NCI-H510A (cell line): ENCODE results near the gene TMEM191C.
"Not testable (repeated sequence)": the region's sequence is repeated elsewhere in the genome, so short reads cannot be mapped to it uniquely, and the experiment has no call there.

ENCODE experiments used
- DNase-seq: peaks from one replicate; lab custom pipeline; 2025; lab: John Stamatoyannopoulos, UW

Gene TMEM191C

GRCh38 chr22:21473664-21474063, 6.5 kb downstream of the TMEM191C start:
- not testable (repeated sequence) for DNase-seq

GRCh38 chr22:21484039-21484438, 16.9 kb downstream of the TMEM191C start:
- DNase-seq, result not testable (repeated sequence)

GRCh38 chr22:21487723-21488122, 20.5 kb downstream of the TMEM191C start:
- not testable (repeated sequence) for DNase-seq

GRCh38 chr22:21489149-21489680, 22.0 kb downstream of the TMEM191C start:
- not testable (repeated sequence) for DNase-seq

GRCh38 chr22:21490556-21490955, 23.4 kb downstream of the TMEM191C start:
- DNase-seq, result not testable (repeated sequence)

GRCh38 chr22:21492271-21492670, 25.1 kb downstream of the TMEM191C start:
- DNase-seq, result not testable (repeated sequence)

- DNase-seq, result not testable (repeated sequence)
Observed at GRCh38 chr22:21493789-21494782, 26.9 kb downstream of the TMEM191C start.

- DNase-seq, result not testable (repeated sequence)
Observed at GRCh38 chr22:21497984-21498383, 30.8 kb downstream of the TMEM191C start.

GRCh38 chr22:21498489-21498888, 31.3 kb downstream of the TMEM191C start:
- not testable (repeated sequence) for DNase-seq

GRCh38 chr22:21499623-21500506, 32.7 kb downstream of the TMEM191C start:
- DNase-seq, result not testable (repeated sequence)

GRCh38 chr22:21510397-21510796, 43.2 kb downstream of the TMEM191C start:
- not testable (repeated sequence) for DNase-seq

- not testable (repeated sequence) for DNase-seq
Observed at GRCh38 chr22:21512022-21512421, 44.8 kb downstream of the TMEM191C start.

GRCh38 chr22:21514117-21514516, 46.9 kb downstream of the TMEM191C start:
- not testable (repeated sequence) for DNase-seq

GRCh38 chr22:21515234-21515633, 48.0 kb downstream of the TMEM191C start:
- DNase-seq, result not testable (repeated sequence)

- not testable (repeated sequence) for DNase-seq
Observed at GRCh38 chr22:21516522-21516921, 49.3 kb downstream of the TMEM191C start.

GRCh38 chr22:21516970-21517764, 50.0 kb downstream of the TMEM191C start:
- not testable (repeated sequence) for DNase-seq
